Measurements from ENCODE around the gene CHMP1B. TPM values are rescaled to one million over a fixed set of nuclear protein-coding genes. Genes with fewer than 3 reads are reported as not detected.
A peak's percentile ranks its signal among the peaks of the same experiment; 100 is the strongest.

Gene CHMP1B
- total RNA-seq, 4 donors from 2014 or later = 39.0 to 82.1 (median 62.2) TPM

DNA sequence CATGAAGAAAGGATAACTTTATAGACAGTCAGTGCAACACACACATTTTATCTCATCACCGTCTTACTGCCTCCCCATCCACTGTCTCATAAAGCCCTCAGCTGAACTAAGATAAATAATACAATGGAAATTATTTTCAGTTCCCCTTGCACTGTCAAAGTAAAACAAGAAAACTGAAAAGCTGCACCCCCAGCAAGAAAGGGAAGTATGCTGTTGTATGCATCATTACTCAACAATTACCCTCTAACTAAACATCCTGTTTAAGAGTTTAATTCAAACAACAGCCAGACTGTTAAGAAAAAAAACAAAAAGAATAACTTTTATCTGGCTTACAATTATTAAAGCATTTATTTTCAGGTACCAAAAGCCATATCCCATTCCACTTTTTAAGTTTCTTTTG lies 31.9 kb downstream of the CHMP1B start:
- no peak for DNase-seq
- intact Hi-C loops (cut with DNase I; ENCODE audit: low total_unique reads) (no loop called here), in situ Hi-C loops (cut with MboI; ENCODE audit: low pct_ligation_motif_present in 1 of 4, low pct_unique_long_range_greater_than_20kb in 1 of 4, low sequenced_read_pairs in 3 of 4) (no loop called here)
- 45 to 50% methylated on average over 1 of the region's 1 CpG for WGBS, 2 donors (ENCODE audit: low coverage in 1 of 2)
- peaks cover 0 to 17% (median 4%) of the 10 kb centered on the region in 4 donors for H3K36me3 ChIP-seq
- no peaks in the 10 kb centered on the region for H3K9me3 ChIP-seq
- no peak overlapping the region for H3K4me3 ChIP-seq
- H3K4me1 ChIP-seq = peaks cover 0 to 23% (median 10%) of the 10 kb centered on the region in 4 donors
- no peak for TF ChIP-seq CTCF (IDR thresholded peaks at IDR 0.05)
- no peak for TF ChIP-seq POLR2AphosphoS5 (IDR thresholded peaks at IDR 0.05)
- TF ChIP-seq EP300 (IDR thresholded peaks at IDR 0.05; ENCODE audit: low read depth) = no peak
- TF ChIP-seq POLR2A (IDR thresholded peaks at IDR 0.05) = no peak
- no peaks in the 10 kb centered on the region for H3K27me3 ChIP-seq
- H3K27ac ChIP-seq = no peak overlapping the region

GRCh38 chr18:11884396-11885030 lies 33.3 kb downstream of the CHMP1B start:
- in situ Hi-C loops (cut with MboI; ENCODE audit: low pct_ligation_motif_present in 1 of 4, low pct_unique_long_range_greater_than_20kb in 1 of 4, low sequenced_read_pairs in 3 of 4) (no loop called here), intact Hi-C loops (cut with DNase I; ENCODE audit: low total_unique reads) (no loop called here)
- 79% methylated on average over 12 of the region's 12 CpGs; no CpG with 5 or more reads in 1 of the 2 donors for WGBS, 2 donors (ENCODE audit: low coverage in 1 of 2)
- peaks cover 0 to 23% (median 11%) of the 10 kb centered on the region in 4 donors for H3K4me1 ChIP-seq
- no peaks in the 10 kb centered on the region for H3K9me3 ChIP-seq
- H3K36me3 ChIP-seq = peaks cover 0 to 27% (median 4%) of the 10 kb centered on the region in 4 donors
- peak overlapping the region in 3 of 4 donors; percentile 13 to 42 (median 30) for H3K27ac ChIP-seq
- H3K4me3 ChIP-seq = no peak overlapping the region
- DNase-seq = no peak
- H3K27me3 ChIP-seq = no peaks in the 10 kb centered on the region
- TF ChIP-seq POLR2A (IDR thresholded peaks at IDR 0.05) (no peak), CTCF (IDR thresholded peaks at IDR 0.05) (no peak), POLR2AphosphoS5 (IDR thresholded peaks at IDR 0.05) (no peak), EP300 (IDR thresholded peaks at IDR 0.05; ENCODE audit: low read depth) (no peak)

DNA sequence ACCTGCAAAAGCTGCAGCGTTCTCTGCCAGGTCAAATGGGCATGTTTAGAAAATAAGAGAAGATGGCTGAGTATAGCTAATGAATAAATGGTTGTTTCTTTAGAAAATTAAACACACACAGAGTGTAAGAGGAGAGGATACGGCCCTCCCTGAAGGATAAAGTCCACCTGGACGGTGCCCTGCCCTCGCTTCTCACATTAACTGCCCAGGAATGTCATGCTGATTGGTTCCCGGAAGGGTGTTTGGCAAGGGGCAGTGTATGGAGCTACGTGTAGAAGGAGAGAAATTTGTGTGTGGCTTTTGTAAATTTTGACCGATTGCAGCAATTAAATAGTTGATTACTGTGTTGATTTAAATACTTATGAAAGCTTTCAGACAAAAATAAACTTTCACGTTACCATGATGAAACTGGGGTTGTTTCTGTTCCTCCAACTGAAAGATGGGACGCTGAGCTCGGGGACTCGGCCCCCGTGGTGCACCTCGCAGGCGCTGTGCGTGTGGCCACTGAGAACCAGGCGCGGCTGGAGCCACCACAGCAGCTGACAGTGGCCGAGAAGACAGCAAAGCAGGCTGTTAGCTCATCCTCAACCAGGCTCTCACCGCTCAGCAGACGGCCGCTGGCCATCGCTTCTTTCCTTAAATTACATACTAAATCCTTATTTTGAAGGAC lies 34.2 kb downstream of the CHMP1B start:
- Histone ChIP-seq H3K9me3 (no peaks in the 10 kb centered on the region), H3K4me1 (peaks cover 0 to 23% (median 11%) of the 10 kb centered on the region in 4 donors), H3K4me3 (no peak overlapping the region), H3K36me3 (peaks cover 0 to 36% (median 8%) of the 10 kb centered on the region in 4 donors), H3K27ac (peak overlapping the region; percentile 13 to 51 (median 42)), H3K27me3 (no peaks in the 10 kb centered on the region)
- in situ Hi-C loops (cut with MboI; ENCODE audit: low pct_ligation_motif_present in 1 of 4, low pct_unique_long_range_greater_than_20kb in 1 of 4, low sequenced_read_pairs in 3 of 4) (no loop called here), intact Hi-C loops (cut with DNase I; ENCODE audit: low total_unique reads) (no loop called here)
- 38 to 68% methylated on average over 7 to 22 of the region's 22 CpGs for WGBS, 2 donors (ENCODE audit: low coverage in 1 of 2)
- TF ChIP-seq POLR2AphosphoS5 (IDR thresholded peaks at IDR 0.05) = peak in 1 of 3 donors; percentile 54
- TF ChIP-seq EP300 (IDR thresholded peaks at IDR 0.05; ENCODE audit: low read depth) = no peak
- TF ChIP-seq POLR2A (IDR thresholded peaks at IDR 0.05) = no peak
- TF ChIP-seq CTCF (IDR thresholded peaks at IDR 0.05) = no peak
- DNase-seq = peak; percentile 75

GRCh38 chr18:11886577-11887110 lies 35.4 kb downstream of the CHMP1B start:
- in situ Hi-C loops (cut with MboI; ENCODE audit: low pct_ligation_motif_present in 1 of 4, low pct_unique_long_range_greater_than_20kb in 1 of 4, low sequenced_read_pairs in 3 of 4) = no loop called here
- H3K27ac ChIP-seq = peak overlapping the region in 2 of 4 donors; percentile 1 to 67
- H3K4me1 ChIP-seq = peaks cover 0 to 23% (median 11%) of the 10 kb centered on the region in 4 donors
- H3K36me3 ChIP-seq = peaks cover 0 to 43% (median 11%) of the 10 kb centered on the region in 4 donors
- DNase-seq = no peak
- no peaks in the 10 kb centered on the region for H3K9me3 ChIP-seq
- WGBS, 2 donors (ENCODE audit: low coverage in 1 of 2) = 86 to 98% methylated on average over 4 to 19 of the region's 19 CpGs
- TF ChIP-seq POLR2AphosphoS5 (IDR thresholded peaks at IDR 0.05) = no peak
- TF ChIP-seq POLR2A (IDR thresholded peaks at IDR 0.05) = no peak
- TF ChIP-seq CTCF (IDR thresholded peaks at IDR 0.05) = no peak
- TF ChIP-seq EP300 (IDR thresholded peaks at IDR 0.05; ENCODE audit: low read depth) = no peak
- H3K27me3 ChIP-seq = no peaks in the 10 kb centered on the region
- H3K4me3 ChIP-seq = no peak overlapping the region
- intact Hi-C loops (cut with DNase I; ENCODE audit: low total_unique reads) = no loop called here
